NB4 (cell line): ENCODE data around the gene CDH22.
A peak's percentile ranks its signal among the peaks of the same experiment; 100 is the strongest.

Source experiments
- DNase-seq: peaks from one replicate; pipeline ENCODE4 v3.0.0; 2010; ENCODE audit warnings: low read depth
- H3K4me3 ChIP-seq: one replicate; pipeline ENCODE4 v1.5.1; 2011; ENCODE audit warnings: mild to moderate bottlenecking, low read depth, low read length, moderate library complexity
- MAX ChIP-seq: IDR thresholded peaks from 2 replicates; pipeline ENCODE4 v1.6.1; 2011; ENCODE audit warnings: low read depth, low read length
- MYC ChIP-seq: IDR thresholded peaks from 2 replicates; pipeline ENCODE4 v1.6.1; 2011; ENCODE audit warnings: low read depth, low read length
- POLR2A ChIP-seq: IDR thresholded peaks from 2 replicates; pipeline ENCODE4 v1.6.1; 2011; ENCODE audit warnings: mild to moderate bottlenecking; ENCODE audit not compliant: insufficient read length; ENCODE audit errors: extremely low read depth
- TF ChIP-seq, protein P1 (sequence below): IDR thresholded peaks from one replicate; pipeline ENCODE4 v1.5.1; 2012; ENCODE audit warnings: low read depth, low read length

CDH22 gene

DNA sequence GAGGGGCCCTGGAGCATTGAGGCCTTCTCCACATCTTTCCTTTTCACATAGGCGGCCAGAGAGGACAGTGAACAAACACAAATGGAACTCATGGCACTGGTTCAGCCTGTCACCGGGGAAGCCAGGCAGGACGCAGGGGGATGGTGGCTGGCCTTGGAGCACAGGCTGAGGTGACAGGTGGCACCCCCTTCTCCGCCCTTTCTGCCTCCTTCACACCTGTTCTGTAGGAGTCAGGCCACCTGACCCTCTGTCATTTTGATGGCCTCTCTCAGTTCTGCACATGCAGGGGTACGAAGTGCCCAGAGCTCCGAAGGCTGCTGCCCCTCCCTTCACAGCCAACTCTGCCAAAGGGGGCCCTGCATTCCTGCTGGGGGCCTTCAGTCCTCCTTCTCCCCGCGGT, 129.4 kb downstream of the CDH22 start:
- TF ChIP-seq MYC (no peak), MAX (no peak), POLR2A (no peak)
- TF ChIP-seq, protein P1, sequence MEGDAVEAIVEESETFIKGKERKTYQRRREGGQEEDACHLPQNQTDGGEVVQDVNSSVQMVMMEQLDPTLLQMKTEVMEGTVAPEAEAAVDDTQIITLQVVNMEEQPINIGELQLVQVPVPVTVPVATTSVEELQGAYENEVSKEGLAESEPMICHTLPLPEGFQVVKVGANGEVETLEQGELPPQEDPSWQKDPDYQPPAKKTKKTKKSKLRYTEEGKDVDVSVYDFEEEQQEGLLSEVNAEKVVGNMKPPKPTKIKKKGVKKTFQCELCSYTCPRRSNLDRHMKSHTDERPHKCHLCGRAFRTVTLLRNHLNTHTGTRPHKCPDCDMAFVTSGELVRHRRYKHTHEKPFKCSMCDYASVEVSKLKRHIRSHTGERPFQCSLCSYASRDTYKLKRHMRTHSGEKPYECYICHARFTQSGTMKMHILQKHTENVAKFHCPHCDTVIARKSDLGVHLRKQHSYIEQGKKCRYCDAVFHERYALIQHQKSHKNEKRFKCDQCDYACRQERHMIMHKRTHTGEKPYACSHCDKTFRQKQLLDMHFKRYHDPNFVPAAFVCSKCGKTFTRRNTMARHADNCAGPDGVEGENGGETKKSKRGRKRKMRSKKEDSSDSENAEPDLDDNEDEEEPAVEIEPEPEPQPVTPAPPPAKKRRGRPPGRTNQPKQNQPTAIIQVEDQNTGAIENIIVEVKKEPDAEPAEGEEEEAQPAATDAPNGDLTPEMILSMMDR, result no peak
- DNase-seq, result no peak
- H3K4me3 ChIP-seq, result no peak overlapping the region

DNA sequence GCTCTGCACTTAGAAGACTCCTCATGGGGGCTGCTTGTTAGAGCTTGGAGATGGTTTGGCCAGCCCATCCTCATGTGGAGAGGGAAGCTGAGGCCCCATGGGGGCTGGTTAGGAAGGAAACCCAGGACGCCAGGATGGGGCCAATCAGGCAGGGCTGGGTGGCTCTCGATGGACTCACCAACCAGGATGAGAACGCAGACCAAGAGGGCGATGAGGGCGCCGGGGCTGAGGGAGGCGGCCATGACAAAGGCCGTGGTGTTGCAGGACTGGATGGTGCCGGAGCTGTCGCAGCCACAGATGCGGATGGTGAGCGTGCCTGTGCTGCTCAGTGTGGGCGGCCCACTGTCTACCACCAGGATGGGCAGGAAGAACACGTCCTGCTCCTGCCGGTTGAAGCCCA, 130.5 kb downstream of the CDH22 start:
- H3K4me3 ChIP-seq, result no peak overlapping the region
- TF ChIP-seq MYC (no peak), POLR2A (no peak), MAX (no peak)
- TF ChIP-seq, protein P1, result no peak
- DNase-seq, result no peak

GRCh38 chr20:46176739-46177378, 131.4 kb downstream of the CDH22 start:
- no peak for TF ChIP-seq MAX
- no peak for TF ChIP-seq POLR2A
- TF ChIP-seq, protein P1, result no peak
- TF ChIP-seq MYC, result no peak
- no peak for DNase-seq
- H3K4me3 ChIP-seq, result no peak overlapping the region

GRCh38 chr20:46175127-46175494, 133.2 kb downstream of the CDH22 start:
- DNase-seq, result no peak
- H3K4me3 ChIP-seq, result no peak overlapping the region
- TF ChIP-seq MAX (no peak), MYC (no peak), POLR2A (no peak)
- TF ChIP-seq, protein P1, result no peak

DNA sequence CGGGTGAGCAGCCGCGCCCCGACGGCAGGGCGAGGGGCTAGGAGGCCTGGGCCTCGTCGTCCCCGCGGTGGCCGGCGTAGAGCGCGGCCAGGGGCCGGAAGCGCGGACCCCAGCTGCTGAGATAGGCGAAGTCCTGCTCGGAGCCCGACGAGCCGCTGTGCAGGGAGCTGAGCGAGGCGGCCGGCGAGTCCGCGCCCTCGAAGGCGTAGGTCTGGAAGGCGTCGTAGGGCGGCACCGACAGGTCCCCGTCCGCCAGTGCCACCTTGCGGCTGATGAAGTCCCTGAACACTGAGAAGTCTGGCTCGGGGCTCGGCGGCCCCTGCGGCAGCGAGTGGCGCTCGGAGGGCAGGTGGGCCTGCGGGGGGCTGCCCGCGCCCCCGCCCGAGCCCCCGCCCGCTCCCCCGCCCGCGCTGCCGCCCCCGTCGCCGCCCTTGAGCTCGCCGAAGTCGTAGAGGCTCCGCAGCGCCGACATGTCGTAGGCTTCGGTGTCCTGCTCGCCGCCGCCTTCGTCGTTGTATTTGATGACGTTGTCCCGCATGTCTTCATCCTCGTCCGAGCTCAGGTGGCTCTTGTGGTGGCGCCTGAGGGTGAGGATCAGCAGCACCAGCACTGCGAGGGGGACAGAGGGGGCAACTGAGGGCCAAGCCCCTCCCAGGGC, 133.7 kb downstream of the CDH22 start:
- TF ChIP-seq MYC (no peak), POLR2A (no peak)
- TF ChIP-seq, protein P1, result peak; percentile 72
- DNase-seq, result peak; percentile 81
- H3K4me3 ChIP-seq, result no peak overlapping the region
